HG02840 (cell line): ENCODE measurements around the gene STEAP3.

Experiments
- ATAC-seq: cut with Tn5 transposase; IDR thresholded peaks from one replicate; pipeline ENCODE4 v1.9.1; 2021; ENCODE audit warnings: mild to moderate bottlenecking, moderate library complexity, moderate number of reproducible peaks; ENCODE audit not compliant: unreplicated experiment, low FRiP score

The STEAP3 gene

DNA sequence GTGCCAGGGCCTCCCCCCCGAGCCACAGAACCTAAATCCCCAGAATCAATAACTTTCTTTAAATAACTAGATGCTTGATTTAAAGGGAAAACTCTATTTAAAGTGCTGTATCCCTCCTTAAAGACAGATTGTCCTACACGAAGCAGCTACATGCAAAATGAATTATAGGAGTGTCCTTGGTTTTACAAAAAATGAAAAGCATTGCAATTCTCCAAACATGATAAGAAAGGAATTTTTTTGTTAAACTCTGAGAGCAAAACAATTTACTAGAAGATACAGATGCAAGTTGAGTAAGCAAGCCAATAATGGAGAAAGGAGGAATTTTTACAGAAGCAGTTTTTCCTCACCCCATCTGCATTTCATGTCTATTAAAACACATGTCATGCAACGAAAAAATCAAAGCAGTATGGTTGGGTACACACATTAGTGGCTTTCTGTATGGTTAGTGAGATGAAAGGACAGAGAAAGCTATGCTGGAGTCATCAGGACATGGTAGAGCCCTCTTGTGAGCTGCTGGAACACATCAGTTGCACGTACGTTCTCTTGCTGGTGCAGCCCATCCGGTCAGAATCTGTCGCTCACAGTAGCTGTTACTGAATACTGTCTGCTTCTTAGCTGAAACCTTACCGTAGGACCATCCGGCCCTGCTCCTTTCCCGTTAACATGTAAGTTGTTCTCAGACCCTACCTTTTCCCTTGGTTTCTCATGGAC lies 25.9 kb upstream of the STEAP3 start:
- no peak for ATAC-seq

- no peak for ATAC-seq
Measured at GRCh38 chr2:119198240-119198840, 25.3 kb upstream of the STEAP3 start.

DNA sequence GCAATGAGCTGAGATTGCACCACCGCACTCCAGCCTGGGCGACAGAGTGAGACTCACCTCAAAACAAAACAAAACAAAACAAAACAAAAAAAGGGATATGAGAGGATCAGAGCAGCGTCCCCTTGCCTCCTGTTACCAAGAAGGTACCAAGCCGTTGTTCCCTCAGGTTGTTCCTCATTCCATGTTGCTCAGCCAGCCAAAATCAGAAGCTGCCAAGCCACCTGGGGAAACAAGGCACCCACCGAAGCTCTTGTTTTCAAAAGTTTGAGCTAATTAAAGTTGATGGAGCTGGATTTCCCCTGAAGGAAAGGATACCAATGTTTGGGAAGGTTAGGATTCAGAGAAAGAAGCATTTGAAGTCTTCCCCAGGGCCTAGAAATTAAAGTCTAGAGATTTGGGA lies 21.8 kb upstream of the STEAP3 start:
- no peak for ATAC-seq

DNA sequence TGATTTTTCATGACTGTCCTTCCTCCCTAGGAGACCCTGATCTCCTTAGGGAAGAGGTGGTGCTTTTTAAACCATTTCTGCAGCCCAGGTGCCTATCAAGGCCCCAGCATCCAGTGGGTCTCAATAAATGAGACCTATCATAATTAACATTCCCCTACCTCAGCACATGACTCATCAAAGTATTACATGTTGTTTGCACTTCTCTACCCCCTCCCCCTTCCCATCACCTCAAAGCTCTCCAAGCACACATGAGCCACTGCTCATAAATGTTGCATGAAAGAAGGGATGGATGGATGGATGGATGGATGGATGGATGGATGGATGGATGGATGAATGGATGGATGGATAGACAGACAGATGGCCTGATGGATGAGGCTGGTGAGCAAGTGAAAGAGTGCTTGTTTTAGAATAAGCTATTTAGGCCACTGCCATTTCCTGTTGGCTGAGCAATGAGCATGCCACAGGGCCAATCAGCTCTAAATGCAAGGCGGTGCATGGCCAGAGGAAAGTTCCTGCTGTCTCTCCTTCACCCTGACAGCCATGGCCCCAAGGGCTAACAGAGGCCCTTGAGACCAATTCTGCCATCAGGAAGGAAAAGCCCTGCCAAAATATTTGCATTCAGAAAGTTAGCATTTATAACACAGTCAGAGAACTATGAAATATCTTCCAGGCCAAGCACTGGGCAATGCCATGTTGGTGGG lies 20.9 kb upstream of the STEAP3 start:
- no peak for ATAC-seq

- no peak for ATAC-seq
Measured at GRCh38 chr2:119204525-119204924, 19.1 kb upstream of the STEAP3 start.

DNA sequence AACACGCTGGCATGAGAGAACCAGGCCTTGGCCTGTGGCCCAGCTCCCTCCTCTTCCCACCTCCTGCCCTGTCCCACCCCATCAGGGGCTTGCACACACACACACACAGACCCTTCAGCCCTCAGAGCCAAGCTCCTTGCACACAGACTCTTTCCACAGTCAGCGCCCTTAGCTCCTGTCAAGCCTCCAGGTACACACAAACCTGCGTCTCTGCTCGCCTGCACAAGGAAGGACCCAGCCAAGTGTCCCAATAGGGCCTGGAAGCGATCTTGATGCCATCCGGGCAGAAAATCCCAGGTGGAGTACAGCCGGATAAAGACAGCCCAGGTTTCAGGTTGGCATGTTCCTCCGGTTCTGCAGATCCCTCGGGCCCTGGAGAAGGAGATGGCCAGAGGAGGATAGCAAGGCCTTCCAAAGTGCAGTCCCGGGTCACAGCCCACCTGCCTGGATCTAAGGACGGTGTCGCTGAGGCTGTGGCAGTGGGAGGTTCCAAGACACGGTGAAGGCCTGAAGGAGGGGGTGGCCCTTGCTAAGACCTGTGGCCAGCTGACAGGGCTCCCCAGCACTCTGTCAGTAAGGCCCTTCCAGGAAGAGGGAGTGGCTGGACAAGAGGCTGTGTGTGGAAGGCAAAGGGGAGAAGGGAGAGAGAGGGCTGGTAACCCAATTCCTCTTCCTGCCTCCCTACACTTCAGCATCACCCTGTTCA lies 18.5 kb upstream of the STEAP3 start:
- no peak for ATAC-seq

DNA sequence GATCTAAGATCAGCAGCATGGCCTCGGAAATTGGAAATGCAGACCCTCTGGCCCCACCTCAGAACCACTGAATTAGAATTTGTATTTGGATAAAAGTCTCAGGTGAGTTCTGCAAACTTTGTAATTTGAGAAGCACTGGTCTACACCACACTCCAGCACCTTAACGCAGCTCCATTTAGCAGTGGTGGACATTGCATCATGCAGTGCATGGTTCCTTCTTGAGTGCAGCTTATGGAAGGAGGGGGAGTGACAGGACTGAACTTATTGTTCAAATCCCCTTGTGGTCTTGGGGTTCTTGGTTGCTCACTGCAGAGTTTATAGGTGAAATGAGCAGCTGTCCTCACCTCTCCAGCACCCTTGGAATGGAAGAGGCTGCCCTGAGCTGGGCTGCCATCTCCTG lies 17.4 kb upstream of the STEAP3 start:
- ATAC-seq: no peak

DNA sequence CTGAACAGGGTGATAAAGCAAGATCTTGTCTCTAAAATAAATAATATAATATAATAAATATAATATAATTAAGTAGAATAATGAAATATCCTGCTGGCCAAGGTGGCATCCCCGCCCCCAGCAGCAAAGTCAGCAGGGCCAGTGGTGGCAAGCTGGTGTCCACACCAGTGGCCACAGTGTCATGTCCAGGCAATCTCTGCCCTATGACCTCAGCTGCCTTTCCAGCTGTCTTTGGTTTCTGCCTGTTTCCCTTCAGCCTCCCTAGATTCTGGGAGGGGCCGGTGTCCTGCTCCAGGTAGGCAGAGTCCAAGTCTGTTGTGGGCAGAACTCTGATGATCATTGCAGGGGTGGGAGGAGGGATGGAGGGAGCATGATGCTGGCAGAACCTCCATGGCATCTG lies 16.2 kb upstream of the STEAP3 start:
- no peak for ATAC-seq

GRCh38 chr2:119208791-119209203 lies 14.8 kb upstream of the STEAP3 start:
- no peak for ATAC-seq

DNA sequence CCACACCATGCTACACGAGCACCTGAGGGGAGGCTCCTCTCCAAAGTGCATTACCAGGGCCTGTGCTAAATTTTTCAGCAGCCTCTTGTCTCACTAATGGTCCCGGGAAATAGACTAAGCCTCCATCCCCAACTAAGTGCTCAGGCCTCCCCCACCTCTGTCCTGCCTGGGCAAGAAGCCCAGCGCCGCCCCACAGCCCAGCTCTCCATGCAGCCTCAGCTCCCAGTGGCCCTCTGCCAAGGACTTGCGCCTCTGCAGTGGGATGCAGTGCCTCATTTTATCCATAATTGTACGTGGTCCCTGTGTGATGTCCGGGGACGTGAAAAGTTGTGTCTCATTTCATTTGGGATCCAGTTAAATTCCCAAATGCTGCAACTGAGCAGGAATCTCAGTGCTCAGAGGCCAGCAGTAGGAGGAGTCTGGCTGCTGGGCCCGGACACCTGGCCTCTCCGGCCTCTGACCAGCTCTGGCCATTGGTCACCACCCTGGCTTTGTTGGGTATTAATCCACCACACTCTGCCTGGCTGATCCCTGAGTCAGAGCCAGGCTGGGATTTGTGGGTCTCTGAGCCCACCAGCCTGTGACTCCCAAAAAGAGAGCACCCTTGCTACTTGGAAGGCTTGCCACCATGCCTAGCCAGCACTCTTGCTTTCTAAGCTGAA lies 11.4 kb upstream of the STEAP3 start:
- ATAC-seq: no peak

DNA sequence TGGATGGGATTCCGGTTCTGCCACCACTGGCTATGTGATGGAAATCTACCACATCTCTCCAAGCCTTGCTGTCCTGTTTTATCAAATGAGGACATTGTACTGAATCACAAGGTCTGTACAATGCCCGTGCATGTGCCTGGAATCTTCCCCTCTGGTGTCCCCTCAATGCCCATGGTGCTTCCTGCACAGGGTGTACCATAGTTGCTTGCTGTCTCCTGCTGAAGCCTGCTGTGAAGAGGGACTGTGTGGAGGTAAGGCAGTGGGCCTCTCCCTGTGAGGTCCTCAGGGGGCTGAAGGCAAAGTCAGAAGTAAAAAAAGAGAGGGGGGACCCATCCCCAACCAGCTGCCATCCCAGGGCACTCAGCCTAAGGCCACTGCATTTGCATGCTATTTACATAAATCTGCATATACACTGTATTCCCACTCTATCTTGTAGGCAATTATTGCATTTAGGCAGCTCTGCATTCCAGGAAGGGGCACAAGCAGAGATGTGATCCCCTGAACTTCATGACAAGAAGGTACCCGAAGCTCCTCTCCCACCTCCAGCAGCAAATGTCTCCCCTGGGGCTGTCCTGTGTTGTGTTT lies 9.1 kb upstream of the STEAP3 start:
- no peak for ATAC-seq

DNA sequence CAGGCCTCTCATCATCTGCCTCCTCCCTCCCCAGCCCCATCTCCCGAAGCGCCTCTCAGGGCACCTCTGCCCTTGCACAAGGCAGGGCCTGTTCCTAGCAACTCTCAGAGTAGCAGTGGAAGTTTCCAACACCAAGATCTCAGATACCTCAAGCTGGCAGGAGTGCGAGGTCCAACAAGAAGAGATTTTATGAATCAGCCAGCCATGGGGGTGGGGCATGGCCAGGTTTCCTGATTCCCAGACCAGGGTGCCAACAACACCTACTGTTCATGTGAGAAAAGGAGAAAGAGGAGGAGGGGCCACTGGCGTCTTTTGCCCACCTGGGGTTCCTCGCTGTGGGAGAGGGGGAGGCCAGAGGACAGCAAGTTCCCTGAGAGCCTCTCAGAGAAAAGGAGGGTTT lies 6.6 kb upstream of the STEAP3 start:
- ATAC-seq: no peak

- no peak for ATAC-seq
Measured at GRCh38 chr2:119218478-119219064, 5.1 kb upstream of the STEAP3 start.

GRCh38 chr2:119219873-119220272 lies 3.8 kb upstream of the STEAP3 start:
- ATAC-seq: no peak

DNA sequence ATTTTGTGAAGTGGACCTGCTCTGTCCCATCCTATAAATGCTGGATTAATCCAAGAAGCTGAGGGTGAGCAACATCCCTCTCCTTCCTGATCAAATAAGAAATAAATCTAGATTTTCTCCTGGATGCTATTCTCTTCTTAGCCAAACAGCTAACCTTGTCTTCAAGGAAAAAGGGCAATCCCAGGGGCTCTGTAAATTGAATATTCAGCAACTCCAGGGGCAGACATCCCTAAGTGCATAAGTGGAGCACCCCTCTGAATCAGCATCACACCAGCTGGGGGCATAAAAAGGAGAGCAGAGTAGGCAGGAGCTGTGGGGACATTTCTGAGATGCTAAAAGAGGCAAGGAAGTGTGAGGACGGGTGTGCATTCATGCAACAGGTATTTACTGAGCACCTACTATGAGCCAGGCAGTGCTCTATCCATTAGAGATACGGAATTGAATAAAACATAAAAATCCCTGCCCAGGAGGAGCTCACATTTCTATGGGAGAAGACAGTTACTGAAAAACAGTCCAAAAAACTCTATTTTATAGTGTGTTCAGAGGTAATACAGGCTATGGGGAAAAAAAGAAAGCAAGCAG lies 2.8 kb upstream of the STEAP3 start:
- no peak for ATAC-seq

DNA sequence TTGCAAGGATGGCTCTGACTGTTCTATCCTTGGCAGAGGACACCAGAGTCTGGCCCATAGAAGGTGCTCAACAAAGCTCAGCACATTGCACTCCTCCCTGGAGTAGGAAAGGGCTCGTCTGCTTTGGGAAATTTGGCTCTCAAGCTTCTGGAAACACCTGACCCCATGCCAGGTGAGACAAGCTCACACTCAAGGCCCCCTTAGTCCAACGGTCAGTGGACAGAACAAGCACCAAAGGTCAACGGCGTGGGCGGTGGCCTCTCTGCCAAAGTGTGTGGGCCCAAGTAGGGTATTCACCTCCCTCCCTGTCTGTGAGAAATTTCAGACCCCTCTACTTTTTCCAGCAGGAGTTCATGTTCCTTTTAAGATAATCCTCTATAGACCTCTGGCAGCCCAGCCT lies 2.0 kb upstream of the STEAP3 start:
- no peak for ATAC-seq

- no peak for ATAC-seq
Measured at GRCh38 chr2:119222213-119222612, 1.4 kb upstream of the STEAP3 start.

DNA sequence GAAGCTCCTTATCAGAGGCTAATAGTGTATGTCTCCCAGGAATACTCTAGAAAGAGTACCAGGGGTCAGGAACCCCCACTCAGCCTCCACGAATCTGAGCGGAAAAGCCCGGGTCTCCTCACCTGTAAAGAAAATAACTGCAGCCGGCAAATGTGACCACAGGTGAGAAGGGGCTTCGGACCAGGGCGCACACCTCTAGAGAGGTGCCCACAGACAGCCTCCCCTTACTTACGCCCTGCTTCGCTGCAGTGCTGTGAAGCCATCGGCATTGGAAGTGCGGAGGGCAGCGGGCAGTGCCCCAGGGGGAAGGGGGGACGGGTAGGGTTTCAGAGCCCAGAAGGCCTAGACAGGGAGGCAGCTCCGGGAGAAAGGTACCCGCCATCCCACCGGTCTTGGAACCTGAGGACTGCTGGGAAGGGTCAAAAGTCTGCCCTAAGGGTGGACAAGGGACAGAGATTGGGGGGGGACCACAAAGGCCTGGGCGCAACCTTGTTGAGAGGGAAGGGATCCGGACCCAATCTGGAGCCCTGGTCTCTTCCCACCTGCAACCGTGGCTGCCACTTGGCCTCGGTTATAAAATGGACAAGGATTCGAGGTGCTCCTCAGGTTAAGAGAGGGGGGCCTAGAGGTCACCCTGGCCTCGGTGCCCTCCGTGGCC lies 642 bp upstream of the STEAP3 start:
- ATAC-seq: no peak
